Endometrium (tissue), 2 donors: ENCODE measurements around the gene THSD1.
"Not testable (repeated sequence)": the region's sequence is repeated elsewhere in the genome, so short reads cannot be mapped to it uniquely, and the experiment has no call there.

Experiments
- FAIRE-seq: peaks from 2 replicates; lab custom pipeline; 2012; peaks lifted over from hg19 to GRCh38; lab: Jason Lieb, UNC
- donor health status: control.
- donor health status: control.

The THSD1 gene

DNA sequence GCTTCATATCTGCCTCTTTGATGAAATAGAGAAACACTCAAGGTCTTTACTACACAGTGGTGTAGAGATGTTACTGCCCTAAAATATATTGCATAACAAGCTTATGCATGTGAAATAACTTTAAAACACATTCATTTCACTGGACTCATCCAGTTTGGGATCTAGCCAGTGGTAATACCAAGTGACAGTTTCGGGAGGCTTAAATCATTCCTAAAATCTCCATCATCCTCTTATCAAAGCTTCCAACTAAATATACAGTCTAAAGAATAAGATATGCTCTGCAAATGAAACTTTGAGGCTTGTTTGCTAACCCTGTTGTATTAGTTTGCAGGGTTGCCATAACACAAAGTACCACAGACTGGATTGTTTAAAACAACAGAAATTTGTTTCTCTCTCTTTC lies 52.8 kb downstream of the THSD1 start:
- FAIRE-seq: no peak

DNA sequence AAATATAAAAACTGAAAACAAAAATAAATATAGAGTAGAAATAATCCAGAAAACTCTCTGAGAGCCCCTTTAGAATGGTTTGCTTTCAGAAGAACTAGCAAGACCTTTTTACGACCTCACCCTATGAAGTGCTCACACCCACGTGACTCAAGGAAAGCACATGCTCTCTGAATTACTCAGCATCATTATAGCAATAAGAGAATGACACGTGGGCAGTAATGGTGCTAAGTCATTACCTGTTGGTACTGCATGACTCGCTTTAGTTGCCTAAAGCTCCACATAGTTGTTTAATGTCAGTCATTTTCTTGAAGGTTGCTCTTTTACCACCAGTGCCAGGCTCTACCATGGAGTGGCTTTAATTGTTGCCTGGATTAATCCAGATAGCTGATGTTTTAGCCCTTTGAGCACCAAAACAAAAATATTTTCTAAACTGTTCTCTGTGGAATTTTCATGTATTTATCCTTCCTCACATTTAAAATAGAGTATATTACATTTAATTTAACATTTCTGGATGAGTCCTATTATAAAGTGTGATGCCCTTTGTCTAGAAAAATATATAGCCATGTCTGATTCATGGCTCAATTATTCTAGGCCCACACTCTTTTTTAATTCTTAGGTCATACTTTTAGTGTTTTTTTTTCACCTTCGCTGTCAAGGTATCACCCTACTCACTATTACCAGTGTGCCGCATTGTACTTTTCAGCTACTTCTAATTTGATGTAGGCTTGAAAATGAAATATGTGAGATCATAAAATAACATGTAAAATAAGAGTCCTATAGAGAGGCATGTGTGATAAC lies 56.8 kb downstream of the THSD1 start:
- FAIRE-seq: no peak

DNA sequence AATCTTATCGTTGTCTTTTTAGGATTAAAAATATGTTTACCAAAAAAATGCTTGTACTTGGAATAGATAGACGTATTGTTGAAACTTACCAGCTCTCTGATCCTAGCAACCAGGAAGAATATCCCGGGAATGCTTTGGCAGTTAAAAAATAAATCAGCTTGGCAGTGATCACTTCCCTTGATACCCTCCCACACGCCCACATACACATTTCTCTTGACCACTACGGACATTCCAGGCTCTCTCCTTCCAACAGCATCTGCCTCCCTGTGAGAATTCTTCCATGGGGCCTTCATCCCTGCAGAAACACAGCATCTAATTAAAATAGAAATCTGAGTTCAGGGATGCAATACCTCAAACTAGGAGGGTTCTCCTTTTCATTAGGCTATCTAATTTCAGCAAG lies 57.9 kb downstream of the THSD1 start:
- FAIRE-seq: no peak

DNA sequence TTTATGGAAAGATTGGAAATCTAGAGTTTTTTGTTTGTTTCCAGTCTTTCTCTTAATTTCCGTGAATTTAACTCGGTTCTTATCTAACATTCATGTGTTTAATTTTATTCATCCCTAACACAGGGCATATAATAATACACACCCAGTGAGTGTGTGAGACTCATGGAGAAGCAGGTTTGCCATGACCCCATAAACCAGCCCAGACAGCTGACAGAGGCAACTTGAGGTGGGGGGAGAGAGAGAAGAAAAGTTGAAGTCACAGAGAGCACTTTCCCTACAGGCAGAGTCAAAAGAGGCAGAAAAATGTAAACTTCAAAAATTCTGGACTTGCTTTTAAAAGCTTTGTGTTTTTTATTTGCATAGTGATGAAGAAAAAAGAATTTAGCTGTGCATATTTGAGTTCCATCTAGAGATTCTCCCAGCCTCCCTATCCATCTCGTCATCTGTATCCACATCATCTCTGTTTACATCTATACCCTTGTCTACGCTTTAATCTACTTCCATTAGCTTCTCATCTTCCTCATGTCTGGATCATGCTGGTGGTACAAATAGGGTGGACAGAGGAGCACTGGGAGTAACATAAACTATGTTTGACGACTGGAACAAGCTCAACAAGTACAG lies 60.2 kb downstream of the THSD1 start:
- no peak for FAIRE-seq

DNA sequence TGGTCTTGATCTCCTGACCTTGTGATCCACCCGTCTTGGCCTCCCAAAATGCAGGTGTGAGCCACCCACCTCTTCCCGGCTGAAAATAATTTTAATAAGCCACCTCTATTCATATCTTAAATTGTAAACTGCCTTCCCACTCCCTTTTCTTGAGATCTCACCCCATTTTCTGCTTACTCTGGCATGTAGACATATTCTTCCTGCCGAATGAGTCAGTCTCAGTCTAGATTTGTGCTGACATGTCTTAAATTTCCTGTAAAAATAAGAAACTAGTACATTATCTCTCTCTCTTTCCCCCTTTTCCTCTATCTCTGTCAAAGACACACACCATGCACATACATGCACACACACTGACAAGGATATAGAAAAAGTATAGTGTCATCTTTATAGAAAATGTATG lies 60.9 kb downstream of the THSD1 start:
- FAIRE-seq: no peak

DNA sequence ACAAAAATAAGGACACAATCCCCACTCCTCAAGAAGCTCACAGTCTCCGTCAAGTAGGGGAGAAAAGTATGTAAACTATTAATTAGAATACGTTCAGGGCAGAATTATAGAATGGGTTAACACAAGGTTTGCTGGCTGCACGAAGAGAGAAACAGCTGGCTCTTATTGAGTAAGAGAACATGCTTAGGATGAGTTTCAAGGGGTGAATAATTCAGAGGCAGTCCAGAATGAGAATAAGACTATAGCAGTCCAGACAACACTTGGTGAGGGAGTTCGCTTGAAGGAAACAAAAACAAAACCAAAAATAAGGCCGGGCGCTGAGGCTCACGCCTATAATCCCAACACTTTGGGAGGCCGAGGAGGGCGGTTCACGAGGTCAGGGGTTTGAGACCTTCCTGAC lies 61.9 kb downstream of the THSD1 start:
- FAIRE-seq: no peak

DNA sequence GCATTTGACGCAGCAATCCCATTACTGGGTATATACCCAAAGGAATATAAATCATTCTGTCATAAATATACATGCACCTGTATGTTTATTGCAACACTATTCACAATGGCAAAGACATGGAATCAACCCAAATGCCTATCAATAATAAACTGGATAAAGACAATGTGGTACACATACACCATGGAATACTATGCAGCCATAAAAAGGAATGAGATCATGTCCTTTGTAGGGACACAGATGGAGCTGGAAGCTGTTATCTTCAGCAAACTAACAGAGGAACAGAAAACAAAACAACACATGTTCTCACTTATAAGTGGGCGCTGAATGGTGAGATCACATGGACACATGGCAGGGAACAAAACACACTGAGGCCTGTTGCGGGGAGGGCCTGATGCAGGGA lies 63.8 kb downstream of the THSD1 start:
- FAIRE-seq: not testable (repeated sequence)

DNA sequence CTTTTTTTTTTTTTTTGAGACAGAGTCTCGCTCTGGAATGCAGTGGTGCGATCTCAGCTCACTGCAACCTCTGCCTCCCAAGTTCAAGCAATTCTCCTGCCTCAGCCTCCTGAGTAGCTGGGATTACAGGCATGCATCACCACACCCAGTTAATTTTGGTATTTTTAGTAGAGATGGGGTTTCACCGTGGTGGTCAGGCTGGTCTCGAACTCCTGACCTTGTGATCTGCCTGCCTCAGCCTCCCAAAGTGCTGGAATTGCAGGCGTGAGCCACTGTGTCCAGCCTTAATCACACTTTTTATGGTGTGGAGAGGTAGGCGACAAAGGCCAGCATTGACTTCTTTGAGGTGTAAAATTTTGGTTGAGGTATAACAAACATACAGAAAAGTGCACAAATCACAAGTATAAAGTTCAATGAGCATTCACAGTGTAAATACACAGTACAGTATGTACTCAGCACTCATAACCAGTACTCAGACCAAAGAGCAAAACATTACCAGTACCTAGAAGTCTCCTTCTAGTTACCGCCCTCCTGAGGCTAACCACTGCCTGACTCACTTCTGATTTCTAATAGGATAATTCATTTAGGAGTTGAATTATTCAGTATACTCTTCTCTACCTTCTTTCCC lies 68.0 kb downstream of the THSD1 start:
- not testable (repeated sequence) for FAIRE-seq

DNA sequence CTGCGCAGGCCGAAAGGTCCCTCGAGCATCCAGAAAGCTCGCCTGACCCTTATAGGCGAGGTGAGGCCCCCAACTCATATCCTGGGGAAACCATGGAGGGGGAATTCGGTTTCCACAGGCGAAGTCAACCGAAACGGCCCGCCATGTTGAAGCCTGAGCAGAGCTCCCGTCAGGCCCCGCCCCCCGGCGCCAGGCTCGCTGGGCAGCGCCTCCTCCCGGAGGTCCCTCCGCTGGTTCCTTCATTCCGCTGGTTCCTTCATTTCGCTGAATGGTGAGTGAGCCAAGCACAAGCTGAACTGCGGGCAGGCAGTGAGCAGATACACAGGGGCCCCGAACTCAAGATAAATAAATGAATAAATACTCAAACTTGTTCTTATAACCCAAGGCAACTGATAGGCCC lies 71.9 kb downstream of the THSD1 start:
- FAIRE-seq: not testable (repeated sequence)

DNA sequence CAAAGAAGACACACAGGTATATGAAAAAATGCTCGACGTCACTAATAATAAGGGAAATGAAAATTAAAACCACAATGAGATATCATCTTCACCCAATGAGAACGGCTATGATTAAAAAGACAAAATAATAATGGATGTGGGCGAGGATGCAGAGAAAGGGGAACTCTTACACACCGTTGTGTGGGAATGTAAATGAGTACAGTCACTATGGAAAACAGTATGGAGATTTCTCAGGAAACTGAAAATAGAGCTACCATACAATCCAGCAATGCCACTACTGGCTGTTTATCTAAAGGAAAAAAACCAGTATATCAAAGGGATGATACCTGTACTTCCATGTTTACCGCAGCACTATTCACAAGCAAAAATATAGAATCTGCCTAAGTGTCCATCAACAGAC lies 74.1 kb downstream of the THSD1 start:
- not testable (repeated sequence) for FAIRE-seq
